WTC11 (cell line): ENCODE data around the gene NXN.

Experiments
- ATF1 ChIP-seq: sonication (generic); formaldehyde crosslinking; IDR thresholded peaks from 2 replicates; pipeline ENCODE4 v1.8.1; 2023; ENCODE audit warnings: mild to moderate bottlenecking, moderate library complexity, missing genetic modification reagents
- CREB1 ChIP-seq: sonication (generic); formaldehyde crosslinking; IDR thresholded peaks from 2 replicates; pipeline ENCODE4 v1.8.0; 2023; ENCODE audit warnings: mild to moderate bottlenecking, missing genetic modification reagents
- CTCF ChIP-seq: fragments of 200-600 bp; IDR thresholded peaks from 2 replicates; pipeline ENCODE4 v1.8.0; 2022; ENCODE audit warnings: antibody characterized with exemption
- FOXP1 ChIP-seq: sonication (generic); formaldehyde crosslinking; IDR thresholded peaks from 2 replicates; pipeline ENCODE4 v1.8.0; 2022; ENCODE audit warnings: missing genetic modification reagents, mild to moderate bottlenecking, moderate library complexity, borderline replicate concordance
- JUN ChIP-seq: sonication (generic); formaldehyde crosslinking; IDR thresholded peaks from 2 replicates; pipeline ENCODE4 v1.8.0; 2023; ENCODE audit warnings: mild to moderate bottlenecking, missing genetic modification reagents
- MAX ChIP-seq: sonication (generic); formaldehyde crosslinking; IDR thresholded peaks from 2 replicates; pipeline ENCODE4 v1.8.0; 2022; ENCODE audit warnings: mild to moderate bottlenecking, missing genetic modification reagents
- NFYB ChIP-seq: sonication (generic); formaldehyde crosslinking; conservative IDR thresholded peaks from 2 replicates; pipeline ENCODE4 v1.8.0; 2022; ENCODE audit warnings: low read depth, missing genetic modification reagents
- SMAD4 ChIP-seq: sonication (generic); formaldehyde crosslinking; IDR thresholded peaks from 2 replicates; pipeline ENCODE4 v1.8.0; 2022; ENCODE audit warnings: mild to moderate bottlenecking, missing genetic modification reagents
- SP1 ChIP-seq: sonication (generic); formaldehyde crosslinking; conservative IDR thresholded peaks from 2 replicates; pipeline ENCODE4 v1.8.1; 2022; ENCODE audit warnings: missing genetic modification reagents
- STAT6 ChIP-seq: sonication (generic); formaldehyde crosslinking; conservative IDR thresholded peaks from 2 replicates; pipeline ENCODE4 v1.8.1; 2023; ENCODE audit warnings: mild to moderate bottlenecking, low read depth, missing genetic modification reagents, moderate library complexity
- TEAD4 ChIP-seq: sonication (generic); formaldehyde crosslinking; IDR thresholded peaks from 2 replicates; pipeline ENCODE4 v1.8.0; 2022; ENCODE audit warnings: mild to moderate bottlenecking, missing genetic modification reagents
- USF1 ChIP-seq: sonication (generic); formaldehyde crosslinking; IDR thresholded peaks from 2 replicates; pipeline ENCODE4 v1.8.0; 2022; ENCODE audit warnings: mild to moderate bottlenecking, missing genetic modification reagents
- ZNF232 ChIP-seq: sonication (generic); formaldehyde crosslinking; IDR thresholded peaks from 2 replicates; pipeline ENCODE4 v1.8.0; 2022; ENCODE audit warnings: mild to moderate bottlenecking, missing genetic modification reagents
- ZNF512 ChIP-seq: sonication (generic); formaldehyde crosslinking; IDR thresholded peaks from 2 replicates; pipeline ENCODE4 v1.8.1; 2022; ENCODE audit warnings: missing genetic modification reagents, borderline replicate concordance

- no peak for TF ChIP-seq SP1
- no peak for TF ChIP-seq CTCF
- TF ChIP-seq CREB1 (CRISPR knock-in tag) = no peak
- no peak for TF ChIP-seq NFYB
- no peak for TF ChIP-seq ZNF512
- TF ChIP-seq SMAD4 (CRISPR knock-in tag) = no peak
- TF ChIP-seq MAX = no peak
- no peak for TF ChIP-seq JUN (CRISPR knock-in tag)
- TF ChIP-seq ATF1 (CRISPR knock-in tag) = no peak
- TF ChIP-seq ZNF232 (CRISPR knock-in tag) = no peak
- TF ChIP-seq STAT6 (CRISPR knock-in tag) = no peak
- TF ChIP-seq TEAD4 = no peak
- no peak for TF ChIP-seq USF1 (CRISPR knock-in tag)
- no peak for TF ChIP-seq FOXP1
Observed at GRCh38 chr17:915538-916201, 63.9 kb downstream of the NXN start.
